ENCODE data around the gene GLIS2. TPM values are rescaled to one million over a fixed set of nuclear protein-coding genes. Genes with fewer than 3 reads are reported as not detected.

GLIS2 gene
- total and polyA plus RNA-seq, 10 of the 15 experiments (the other 5 are each of a cell fraction or from before 2014, with no cell fraction given) = 0.03 to 0.64 (median 0.18) TPM; not detected in 4

- Histone ChIP-seq H2AFZ (ENCODE audit: control insufficient read depth, low read depth, low read length) (no peak overlapping the region), H3K9me3 (replicated peaks; ENCODE audit: control insufficient read depth, insufficient read depth, low read length) (no peaks in the 10 kb centered on the region), H3K9ac (ENCODE audit: control insufficient read depth, insufficient read depth, low read length) (no peak overlapping the region), H3K4me3 (no peak overlapping the region), H3K4me2 (ENCODE audit: control insufficient read depth, insufficient read depth) (no peak overlapping the region), H3K27me3 (replicated peaks in 1 of 2; ENCODE audit: control insufficient read depth in 2 of 2, insufficient read depth in 2 of 2, low read length in 1 of 2) (no peaks in the 10 kb centered on the region), H3K27ac (ENCODE audit: control insufficient read depth, insufficient read depth) (no peak overlapping the region), H3K36me3 (ENCODE audit: control insufficient read depth in 2 of 2, insufficient read depth in 2 of 2, low read length in 1 of 2) (no peaks in the 10 kb centered on the region; a peak in 1 of 4 replicates), H3K4me1 (ENCODE audit: control insufficient read depth, insufficient read depth, low read length) (no peaks in the 10 kb centered on the region), H4K20me1 (ENCODE audit: control insufficient read depth, insufficient read depth) (no peaks in the 10 kb centered on the region), H3K79me2 (ENCODE audit: control insufficient read depth, insufficient read depth, low read length) (no peaks in the 10 kb centered on the region)
- SMC1A ChIA-PET (ENCODE audit: uncharacterized antibody, unreplicated experiment) = interaction anchor here (1.8 kb wide), 1 partner anchor 15 kb away, joined by 6 read pairs; no protein-coding TSS in a partner anchor
- intact Hi-C loops (cut with micrococcal nuclease; ENCODE audit: unreplicated experiment) (no loop called here), in situ Hi-C loops (cut with MboI) (no loop called here)
- CTCF ChIA-PET = interaction anchor here (1.2 kb wide), 1 partner anchor 18 kb away, joined by 3 read pairs; no protein-coding TSS in a partner anchor
- no peak; the same call in 2 of the 3 replicates for ATAC-seq
- POLR2A ChIA-PET = interaction anchor here (0.6 kb wide), 1 partner anchor 151 kb away, joined by 3 read pairs; no protein-coding TSS in a partner anchor
- TF ChIP-seq E2F4 (IDR thresholded peaks at IDR 0.05; ENCODE audit: low read depth, low read length) (no peak), SMAD5 (IDR thresholded peaks at IDR 0.05; ENCODE audit: low read depth) (no peak), MYB (IDR thresholded peaks at IDR 0.05; ENCODE audit: borderline replicate concordance, low read depth, low read length) (no peak), SKIL (IDR thresholded peaks at IDR 0.05; ENCODE audit: low read depth, poor library complexity, severe bottlenecking) (no peak), ASH2L (IDR thresholded peaks at IDR 0.05; ENCODE audit: borderline replicate concordance, low read depth) (no peak)
- FAIRE-seq = no peak
- no peak for DNase-seq (ENCODE audit: low read depth, low spot score)
- no TSS peak for BruUV-seq (replicated peaks)
- WGBS (ENCODE audit: insufficient coverage, insufficient replicate concordance, low lambda C conversion rate, missing lambda C conversion rate) = 53% methylated on average over 18 of the region's 20 CpGs
- RAD21 ChIA-PET (ENCODE audit: unreplicated experiment) = no interaction called here
Measured at GRCh38 chr16:4293822-4294457, 21.9 kb upstream of the GLIS2 start.
